Skeletal muscle tissue (tissue), 4 donors: Measurements from ENCODE around the gene RASD2. TPM values are rescaled to one million over a fixed set of nuclear protein-coding genes. Genes with fewer than 3 reads are reported as not detected.
"Not testable (repeated sequence)": the region's sequence is repeated elsewhere in the genome, so short reads cannot be mapped to it uniquely, and the experiment has no call there.

Source experiments
- H3K27ac ChIP-seq: one replicate; pipeline ENCODE4 v1.7.0; 2013; ENCODE audit warnings: mild to moderate bottlenecking, low read depth, low read length, inconsistent platforms
- H3K27me3 ChIP-seq, 3 donors: one replicate each; pipeline ENCODE4 v1.7.0; 2013; ENCODE audit warnings: low read length in 3 of 3; ENCODE audit not compliant: control insufficient read depth in 3 of 3, insufficient read depth in 3 of 3
- H3K36me3 ChIP-seq, 3 donors: one replicate each; pipeline ENCODE4 v1.7.0; 2013; ENCODE audit warnings: low read length in 3 of 3; ENCODE audit not compliant: control insufficient read depth in 3 of 3, insufficient read depth in 3 of 3
- H3K4me1 ChIP-seq, 3 donors: one replicate each; pipeline ENCODE4 v1.7.0; 2013; ENCODE audit warnings: low read length in 3 of 3, mild to moderate bottlenecking in 3 of 3; ENCODE audit not compliant: control insufficient read depth in 3 of 3, insufficient read depth in 3 of 3
- H3K4me3 ChIP-seq, 3 donors: one replicate each; pipeline ENCODE4 v1.7.0; 2013; ENCODE audit warnings: low read length in 3 of 3
- H3K9ac ChIP-seq, 3 donors: one replicate each; pipeline ENCODE4 v1.7.0; 2013; ENCODE audit warnings: low read length in 3 of 3, mild to moderate bottlenecking in 3 of 3, moderate library complexity in 2 of 3, low read depth in 1 of 3
- H3K9me3 ChIP-seq, 3 donors: one replicate each; pipeline ENCODE4 v1.7.0; 2013; ENCODE audit warnings: low read length in 3 of 3; ENCODE audit not compliant: control insufficient read depth in 3 of 3
- total RNA-seq: library from RNA; depleted of rRNA; stranded (reverse); fragments of >200 nt; gene quantifications from one replicate; pipeline ENCODE4 v1.2.3, GENCODE V29; 2014
- donor health status: Osteomylitis.

The RASD2 gene
- total RNA-seq, 1 donor from 2014 or later = 1.0 TPM

DNA sequence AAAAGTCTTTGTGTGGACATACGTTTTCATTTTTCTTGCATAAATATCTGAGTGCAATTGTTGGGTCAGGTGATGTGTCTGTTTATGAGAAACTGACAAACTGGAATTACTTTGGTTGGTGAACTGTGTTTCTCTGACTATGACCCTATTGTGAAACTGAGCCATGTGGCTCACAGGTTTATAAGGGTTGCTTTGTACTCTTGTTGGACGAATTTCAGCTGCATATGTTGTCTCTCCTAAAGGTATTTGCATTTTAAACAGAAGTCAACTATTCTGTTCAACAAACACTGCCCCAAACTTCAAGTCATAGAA, 34.4 kb upstream of the RASD2 start:
- Histone ChIP-seq H3K9ac (no peak overlapping the region), H3K9me3 (no peaks in the 10 kb centered on the region), H3K36me3 (no peaks in the 10 kb centered on the region), H3K4me1 (no peaks in the 10 kb centered on the region), H3K27ac (no peak overlapping the region), H3K4me3 (no peak overlapping the region), H3K27me3 (no peaks in the 10 kb centered on the region)

DNA sequence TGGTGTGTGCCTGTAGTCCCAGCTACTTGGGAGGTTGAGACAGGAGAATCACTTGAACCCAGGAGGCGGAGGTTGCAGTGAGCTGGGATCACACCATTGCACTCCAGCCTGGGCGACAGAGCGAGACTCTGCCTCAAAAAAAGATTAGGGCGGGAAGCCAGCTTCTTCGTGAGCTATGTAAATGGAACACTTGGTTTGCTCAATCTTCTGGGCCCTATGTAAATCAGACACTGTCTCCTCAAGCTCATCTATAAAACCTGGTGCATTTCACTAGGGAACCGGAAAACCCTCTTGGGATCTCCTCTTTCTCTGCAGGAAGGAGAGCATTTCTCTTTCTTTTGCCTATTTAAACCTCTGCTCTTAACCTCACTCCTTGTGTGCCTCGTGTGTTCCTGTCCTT, 32.8 kb upstream of the RASD2 start:
- H3K4me1 ChIP-seq, H3K4me3 ChIP-seq, H3K9ac ChIP-seq, H3K9me3 ChIP-seq, H3K36me3 ChIP-seq, H3K27me3 ChIP-seq, H3K27ac ChIP-seq: not testable (repeated sequence)

DNA sequence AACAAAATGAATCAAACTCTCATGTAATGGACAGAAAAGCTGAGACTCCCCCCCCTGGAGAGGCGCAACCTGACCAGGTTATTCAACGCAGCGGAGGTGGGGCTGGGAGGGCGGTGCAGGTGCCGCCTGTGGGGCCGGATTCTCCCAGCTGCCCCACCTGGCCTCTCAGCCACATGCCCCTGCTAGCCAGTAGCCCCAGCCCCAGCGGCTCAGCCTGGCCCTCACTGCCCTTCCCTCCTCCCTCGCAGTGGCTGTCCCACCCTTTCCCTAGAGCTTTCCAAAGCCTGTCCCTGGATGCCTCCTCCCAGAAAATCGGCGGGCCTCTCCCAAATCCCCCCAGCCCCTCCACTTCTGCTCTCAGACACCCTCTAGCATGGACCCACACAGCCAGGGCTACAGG, 31.2 kb upstream of the RASD2 start:
- Histone ChIP-seq H3K9ac (no peak overlapping the region), H3K27me3 (peaks cover 0 to 2% (median 0%) of the 10 kb centered on the region in 3 donors), H3K27ac (no peak overlapping the region), H3K36me3 (no peaks in the 10 kb centered on the region), H3K4me1 (no peaks in the 10 kb centered on the region), H3K9me3 (no peaks in the 10 kb centered on the region), H3K4me3 (no peak overlapping the region)

DNA sequence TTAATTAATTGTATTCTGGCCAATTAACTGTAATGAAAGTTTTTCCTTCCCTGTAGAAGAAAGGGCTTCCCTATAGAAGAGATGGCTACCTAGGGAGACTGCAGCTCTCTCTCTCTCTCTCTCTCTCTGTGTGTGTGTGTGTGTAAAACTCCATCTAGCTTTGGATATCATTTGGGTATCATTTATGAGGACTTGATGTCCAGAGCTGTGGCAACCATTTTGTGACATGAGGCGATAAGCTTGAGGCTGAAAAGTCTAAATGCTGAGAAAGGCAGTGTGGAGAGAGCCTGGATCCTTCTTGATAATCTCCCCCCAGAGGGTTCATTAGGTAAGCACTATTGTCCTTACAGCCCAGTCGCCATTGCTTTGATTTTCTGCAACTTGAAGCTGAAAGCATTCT, 30.7 kb upstream of the RASD2 start:
- no peaks in the 10 kb centered on the region for H3K9me3 ChIP-seq

DNA sequence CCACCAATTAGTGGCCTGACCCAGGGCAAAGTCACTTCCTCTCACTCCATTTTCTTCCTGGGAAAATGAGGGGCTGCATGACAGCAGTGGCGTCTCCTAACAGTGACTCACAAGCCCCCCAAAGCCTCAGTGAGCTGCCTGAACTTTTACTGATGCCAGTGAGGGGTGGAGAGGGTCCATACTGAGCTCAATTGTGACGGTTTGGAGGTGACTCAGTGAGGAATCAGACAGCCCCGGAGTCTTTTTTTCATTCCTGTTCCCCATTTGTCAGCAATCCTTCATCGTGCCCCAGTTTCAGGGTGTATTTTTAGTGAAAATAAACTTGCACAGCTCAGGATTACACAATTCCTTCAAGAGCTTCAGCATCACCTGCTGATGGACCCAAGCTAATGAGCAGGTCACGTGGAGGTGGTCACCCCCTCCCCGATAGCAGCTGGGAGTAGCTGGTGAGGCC, 30.1 kb upstream of the RASD2 start:
- no peaks in the 10 kb centered on the region for H3K36me3 ChIP-seq
- H3K4me1 ChIP-seq = no peaks in the 10 kb centered on the region
- H3K27me3 ChIP-seq = peaks cover 0 to 2% (median 0%) of the 10 kb centered on the region in 3 donors
- no peaks in the 10 kb centered on the region for H3K9me3 ChIP-seq
- H3K4me3 ChIP-seq = no peak overlapping the region
- H3K9ac ChIP-seq = no peak overlapping the region
- no peak overlapping the region for H3K27ac ChIP-seq

More for the DNA sequence above, 30.7 kb upstream of the RASD2 start:
- Histone ChIP-seq H3K27ac (no peak overlapping the region), H3K4me1 (no peaks in the 10 kb centered on the region), H3K9ac (no peak overlapping the region), H3K27me3 (peaks cover 0 to 2% (median 0%) of the 10 kb centered on the region in 3 donors), H3K36me3 (no peaks in the 10 kb centered on the region), H3K4me3 (no peak overlapping the region)

DNA sequence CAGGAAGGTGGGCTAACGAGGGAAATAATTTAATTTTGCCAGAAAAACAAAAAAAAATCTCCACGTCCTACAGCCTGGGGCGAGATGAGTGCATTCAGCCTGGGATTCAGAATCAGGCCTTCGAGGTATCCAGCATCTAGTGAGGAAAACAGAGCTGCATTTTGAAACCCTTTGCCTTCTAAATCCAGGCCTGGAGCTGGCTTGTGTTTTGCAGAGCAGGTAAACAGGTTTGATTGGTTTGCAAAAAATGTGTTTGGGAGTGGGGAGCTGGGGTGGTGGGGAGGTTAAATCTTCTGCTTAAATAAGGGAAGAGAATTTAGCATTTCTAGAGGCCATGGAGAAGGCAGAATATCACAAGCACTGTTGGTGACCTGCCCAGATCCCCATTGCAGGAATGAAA, 29.7 kb upstream of the RASD2 start:
- Histone ChIP-seq H3K9me3 (no peaks in the 10 kb centered on the region), H3K4me1 (no peaks in the 10 kb centered on the region), H3K27ac (no peak overlapping the region), H3K4me3 (no peak overlapping the region), H3K36me3 (no peaks in the 10 kb centered on the region), H3K9ac (no peak overlapping the region), H3K27me3 (peaks cover 0 to 2% (median 0%) of the 10 kb centered on the region in 3 donors)

DNA sequence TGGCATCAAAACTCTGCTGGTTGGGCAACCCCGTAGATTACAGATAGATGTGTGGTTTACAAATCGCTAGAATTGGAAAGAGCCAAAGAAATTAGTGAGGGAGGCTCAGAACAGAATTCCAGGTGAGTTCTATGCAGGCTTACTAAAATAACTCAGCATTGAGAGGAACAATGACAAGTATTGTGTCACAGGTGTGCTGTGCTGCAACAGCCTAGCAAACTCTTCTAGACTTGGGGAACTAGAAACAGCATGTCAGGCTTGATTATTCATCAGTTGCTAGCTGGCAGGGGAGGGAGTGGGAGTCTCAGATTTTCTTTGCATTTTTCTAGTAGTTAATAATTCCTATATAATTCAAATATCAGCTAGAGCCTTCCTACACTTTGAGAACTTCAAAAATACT, 26.3 kb upstream of the RASD2 start:
- Histone ChIP-seq H3K27ac (no peak overlapping the region), H3K4me3 (no peak overlapping the region), H3K36me3 (no peaks in the 10 kb centered on the region), H3K9me3 (no peaks in the 10 kb centered on the region), H3K27me3 (peaks cover 2 to 15% (median 7%) of the 10 kb centered on the region in 3 donors), H3K9ac (no peak overlapping the region), H3K4me1 (no peaks in the 10 kb centered on the region)

DNA sequence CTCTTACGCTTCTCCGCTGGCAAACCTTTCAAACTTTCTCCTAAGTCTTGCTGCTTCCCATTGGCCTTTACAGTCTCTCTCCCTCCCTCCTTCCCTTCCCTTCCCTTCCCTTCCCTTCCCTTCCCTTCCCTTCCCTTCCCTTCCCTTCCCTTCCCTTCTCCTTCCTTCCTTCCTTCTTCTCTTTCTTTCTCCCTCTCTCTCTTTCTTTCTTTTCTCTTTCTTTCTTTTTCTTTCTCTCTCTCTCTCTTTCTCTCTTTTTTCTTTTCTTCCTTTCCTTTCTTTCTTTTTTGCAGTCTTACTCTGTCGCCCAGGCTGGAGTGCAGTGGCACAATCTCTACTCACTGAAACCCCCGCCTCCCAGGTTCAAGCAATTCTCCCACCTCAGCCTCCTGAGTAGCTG, 24.7 kb upstream of the RASD2 start:
- H3K36me3 ChIP-seq, H3K27ac ChIP-seq, H3K4me1 ChIP-seq, H3K4me3 ChIP-seq, H3K9ac ChIP-seq, H3K9me3 ChIP-seq: not testable (repeated sequence)
- peaks cover 2 to 19% (median 10%) of the 10 kb centered on the region in 3 donors for H3K27me3 ChIP-seq

DNA sequence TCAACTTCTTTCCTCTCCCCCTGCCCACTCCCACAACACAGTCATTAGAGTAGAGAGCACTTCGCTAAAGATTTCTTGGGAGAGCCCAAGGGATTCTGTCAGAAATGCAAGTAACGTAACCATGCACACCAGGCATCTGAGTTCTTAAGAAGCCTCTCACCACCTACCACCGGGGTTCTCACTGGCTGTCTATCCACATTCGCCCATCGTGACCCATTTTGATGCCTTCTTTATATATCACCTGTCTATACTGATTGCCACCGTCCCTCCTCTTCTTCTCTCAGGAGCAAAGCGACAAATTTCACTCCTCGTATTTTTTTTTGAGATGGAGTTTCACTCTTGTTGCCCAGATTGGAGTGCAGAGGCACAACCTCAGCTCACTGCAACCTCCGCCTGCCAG, 23.9 kb upstream of the RASD2 start:
- no peaks in the 10 kb centered on the region for H3K36me3 ChIP-seq
- no peaks in the 10 kb centered on the region for H3K9me3 ChIP-seq
- no peak overlapping the region for H3K27ac ChIP-seq
- peaks cover 5 to 22% (median 13%) of the 10 kb centered on the region in 3 donors for H3K27me3 ChIP-seq
- no peaks in the 10 kb centered on the region for H3K4me1 ChIP-seq
- no peak overlapping the region for H3K9ac ChIP-seq
- H3K4me3 ChIP-seq = no peak overlapping the region

DNA sequence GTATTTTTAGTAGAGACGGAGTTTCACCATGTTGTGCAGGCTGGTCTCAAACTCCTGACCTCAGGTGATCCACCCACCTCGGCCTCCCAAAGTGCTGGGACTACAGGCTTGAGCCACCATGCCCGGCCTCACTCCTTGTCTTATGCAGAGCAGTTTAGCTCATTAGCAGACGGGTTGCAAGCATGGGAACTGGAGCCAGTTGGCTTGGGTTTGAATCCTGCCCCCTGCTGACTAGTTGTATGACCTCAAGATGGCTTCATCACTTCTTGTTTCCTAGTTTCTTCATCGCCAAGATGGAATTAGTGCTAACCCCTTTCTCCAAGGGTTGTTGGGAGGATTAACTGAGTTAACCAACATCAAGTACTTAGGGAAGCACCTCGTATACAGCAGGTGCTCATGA, 23.4 kb upstream of the RASD2 start:
- Histone ChIP-seq H3K36me3 (no peaks in the 10 kb centered on the region), H3K9ac (no peak overlapping the region), H3K9me3 (no peaks in the 10 kb centered on the region), H3K27me3 (peaks cover 5 to 22% (median 13%) of the 10 kb centered on the region in 3 donors), H3K27ac (no peak overlapping the region), H3K4me3 (no peak overlapping the region), H3K4me1 (no peaks in the 10 kb centered on the region)
